Esophagus muscularis mucosa (tissue), 4 donors: ENCODE data around the gene PPP1R37. TPM values are rescaled to one million over a fixed set of nuclear protein-coding genes. Genes with fewer than 3 reads are reported as not detected.

Experiments used
- DNase-seq: peaks from one replicate; pipeline ENCODE4 v3.0.0-alpha.2; 2017; ENCODE audit errors: extremely low spot score
- H3K27ac ChIP-seq, 4 donors: fragments of 200-600 bp; sonication (generic); replicated peaks in 1 of 4; 1 replicate in 3 of 4; 2 replicates in 1 of 4; pipeline ENCODE4 v1.5.1; 2016 to 2019; ENCODE audit warnings: mild to moderate bottlenecking in 1 of 4
- H3K27me3 ChIP-seq, 4 donors: fragments of 200-600 bp; sonication (generic); one replicate each; pipeline versions ENCODE4 v1.5.1 to v1.6.0; 2016 to 2019
- H3K36me3 ChIP-seq, 4 donors: fragments of 200-600 bp; sonication (generic); one replicate each; pipeline ENCODE4 v1.5.1; 2016 to 2019
- H3K4me1 ChIP-seq, 4 donors: fragments of 200-600 bp; sonication (generic); one replicate each; pipeline ENCODE4 v1.5.1; 2016 to 2019
- H3K4me3 ChIP-seq, 4 donors: fragments of 200-600 bp; sonication (generic); 1 replicate in 2 of 4; 2 replicates in 2 of 4; pipeline ENCODE4 v1.5.1; 2016 to 2019; ENCODE audit warnings: mild to moderate bottlenecking in 4 of 4, moderate library complexity in 1 of 4
- H3K9me3 ChIP-seq, 4 donors: fragments of 200-600 bp; sonication (generic); 1 replicate in 3 of 4; 2 replicates in 1 of 4; pipeline ENCODE4 v1.5.1; 2016 to 2019
- CTCF ChIP-seq, 3 experiments: fragments of 200-600 bp in 2 of 3; fragments of 450-650 bp in 1 of 3; sonication (generic) in 2 of 3; IDR thresholded peaks; one replicate each; pipeline ENCODE4 v1.5.1; 2017 to 2019; ENCODE audit warnings: antibody characterized with exemption in 3 of 3, mild to moderate bottlenecking in 2 of 3, moderate library complexity in 1 of 3
- EP300 ChIP-seq: sonication (generic); formaldehyde crosslinking; IDR thresholded peaks from one replicate; pipeline ENCODE4 v1.6.1; 2017; ENCODE audit warnings: antibody characterized with exemption
- POLR2A ChIP-seq: fragments of 450-650 bp; IDR thresholded peaks from one replicate; pipeline ENCODE4 v1.6.1; 2017; ENCODE audit warnings: antibody characterized with exemption, moderate library complexity, mild to moderate bottlenecking, low read depth
- POLR2AphosphoS5 ChIP-seq, 2 donors: sonication (generic); formaldehyde crosslinking; IDR thresholded peaks; one replicate each; pipeline ENCODE4 v1.6.1; 2017; ENCODE audit warnings: antibody characterized with exemption in 2 of 2
- WGBS: methylation state at CpG from one replicate; pipeline ENCODE4 v1.1.5; 2018; 5-methylcytosine and 5-hydroxymethylcytosine counted together
- intact Hi-C: fragments of 100-400 bp; cut with DNase I; formaldehyde crosslinking; loops from one replicate; pipeline ENCODE4 v1.15.1; 2023
- total RNA-seq, 4 donors: library from RNA; depleted of rRNA; stranded (reverse); fragments of >200 nt; gene quantifications; one replicate each; pipeline versions ENCODE4 v1.1.0 to v1.2.1, GENCODE V29; 2016

Gene PPP1R37
- total RNA-seq, 4 donors from 2014 or later, result 21.0 to 46.7 (median 28.3) TPM

GRCh38 chr19:45112111-45112827, 19.3 kb downstream of the PPP1R37 start:
- WGBS, result 91% methylated on average over 8 of the region's 11 CpGs
- no peak for DNase-seq
- Histone ChIP-seq H3K9me3 (no peaks in the 10 kb centered on the region), H3K4me1 (peaks cover 0 to 26% (median 5%) of the 10 kb centered on the region in 4 donors), H3K4me3 (no peak overlapping the region), H3K36me3 (no peaks in the 10 kb centered on the region), H3K27me3 (no peaks in the 10 kb centered on the region), H3K27ac (no peak overlapping the region)
- intact Hi-C loops, result no loop called here
- no peak for TF ChIP-seq CTCF (IDR thresholded peaks at IDR 0.05)
- no peak for TF ChIP-seq POLR2AphosphoS5 (IDR thresholded peaks at IDR 0.05)
- TF ChIP-seq EP300, result no peak
- TF ChIP-seq POLR2A, result no peak

- Histone ChIP-seq H3K27ac (no peak overlapping the region), H3K4me3 (no peak overlapping the region), H3K27me3 (no peaks in the 10 kb centered on the region), H3K36me3 (no peaks in the 10 kb centered on the region), H3K9me3 (no peaks in the 10 kb centered on the region), H3K4me1 (peaks cover 0 to 34% (median 12%) of the 10 kb centered on the region in 4 donors)
- 91% methylated on average over 7 of the region's 9 CpGs for WGBS
- intact Hi-C loops, result no loop called here
- TF ChIP-seq CTCF (IDR thresholded peaks at IDR 0.05), result no peak
- TF ChIP-seq POLR2AphosphoS5 (IDR thresholded peaks at IDR 0.05), result no peak
- no peak for TF ChIP-seq EP300
- no peak for TF ChIP-seq POLR2A
- DNase-seq, result no peak
These were observed 20.6 kb downstream of the PPP1R37 start for GRCh38 chr19:45113628-45114027.

GRCh38 chr19:45114116-45114515, 21.1 kb downstream of the PPP1R37 start:
- Histone ChIP-seq H3K4me3 (no peak overlapping the region), H3K4me1 (peaks cover 0 to 34% (median 13%) of the 10 kb centered on the region in 4 donors), H3K36me3 (no peaks in the 10 kb centered on the region), H3K27me3 (no peaks in the 10 kb centered on the region), H3K9me3 (no peaks in the 10 kb centered on the region), H3K27ac (no peak overlapping the region)
- DNase-seq, result no peak
- 100% methylated on average over 2 of the region's 4 CpGs for WGBS
- TF ChIP-seq CTCF (IDR thresholded peaks at IDR 0.05) (no peak), POLR2A (no peak), POLR2AphosphoS5 (IDR thresholded peaks at IDR 0.05) (no peak), EP300 (no peak)
- intact Hi-C loops, result no loop called here

- peaks cover 0 to 34% (median 12%) of the 10 kb centered on the region in 4 donors for H3K4me1 ChIP-seq
- H3K27me3 ChIP-seq, result no peaks in the 10 kb centered on the region
- TF ChIP-seq POLR2AphosphoS5 (IDR thresholded peaks at IDR 0.05), result no peak
- no peak for TF ChIP-seq EP300
- no peak for TF ChIP-seq CTCF (IDR thresholded peaks at IDR 0.05)
- TF ChIP-seq POLR2A, result no peak
- intact Hi-C loops, result no loop called here
- H3K9me3 ChIP-seq, result no peaks in the 10 kb centered on the region
- 94% methylated on average over 13 of the region's 21 CpGs for WGBS
- no peak overlapping the region for H3K27ac ChIP-seq
- no peaks in the 10 kb centered on the region for H3K36me3 ChIP-seq
- DNase-seq, result no peak
- H3K4me3 ChIP-seq, result no peak overlapping the region
These were observed 23.0 kb downstream of the PPP1R37 start for GRCh38 chr19:45115809-45116615.
